Liver (tissue), 9 donors: ENCODE measurements around the gene TMEM63C. TPM values are rescaled to one million over a fixed set of nuclear protein-coding genes. Genes with fewer than 3 reads are reported as not detected.

Experiments
- DNase-seq: peaks from one replicate; pipeline ENCODE4 v3.0.0-alpha.2; 2017; ENCODE audit warnings: low spot score
- H3K27ac ChIP-seq, 2 donors: one replicate each; pipeline ENCODE4 v1.7.0; 2013; ENCODE audit warnings: inconsistent platforms in 2 of 2, low read length in 2 of 2, control low read depth in 1 of 2, low read depth in 1 of 2, mild to moderate bottlenecking in 1 of 2
- H3K27me3 ChIP-seq, 4 donors: one replicate each; pipeline versions ENCODE4 v1.6.1 to v1.7.0; 2013; ENCODE audit warnings: low read length in 3 of 4, inconsistent platforms in 1 of 4, mild to moderate bottlenecking in 1 of 4, moderate library complexity in 1 of 4; ENCODE audit not compliant: control insufficient read depth in 4 of 4, insufficient read depth in 4 of 4
- H3K36me3 ChIP-seq, 4 donors: one replicate each; pipeline versions ENCODE4 v1.6.1 to v1.7.0; 2013; ENCODE audit warnings: low read length in 3 of 4, mild to moderate bottlenecking in 3 of 4, low read depth in 1 of 4, moderate library complexity in 1 of 4; ENCODE audit not compliant: control insufficient read depth in 4 of 4, insufficient read depth in 3 of 4
- H3K4me1 ChIP-seq, 4 donors: one replicate each; pipeline versions ENCODE4 v1.6.1 to v1.7.0; 2013; ENCODE audit warnings: low read length in 3 of 4, mild to moderate bottlenecking in 3 of 4, moderate library complexity in 1 of 4; ENCODE audit not compliant: control insufficient read depth in 4 of 4, insufficient read depth in 4 of 4
- H3K4me3 ChIP-seq, 3 donors: one replicate each; pipeline versions ENCODE4 v1.6.1 to v1.7.0; 2013; ENCODE audit warnings: low read length in 3 of 3, control low read depth in 1 of 3, low read depth in 1 of 3, mild to moderate bottlenecking in 1 of 3
- H3K9ac ChIP-seq, 2 donors: one replicate each; pipeline ENCODE4 v1.7.0; 2013; ENCODE audit warnings: low read length in 2 of 2, mild to moderate bottlenecking in 2 of 2, moderate library complexity in 2 of 2, control low read depth in 1 of 2, low read depth in 1 of 2
- H3K9me3 ChIP-seq, 4 donors: one replicate each; pipeline versions ENCODE4 v1.6.1 to v1.7.0; 2013; ENCODE audit warnings: low read length in 3 of 4; ENCODE audit not compliant: control insufficient read depth in 4 of 4
- ATF3 ChIP-seq: IDR thresholded peaks from 2 replicates; pipeline ENCODE4 v1.6.1; 2016; ENCODE audit warnings: antibody characterized with exemption
- CTCF ChIP-seq: fragments of 150-350 bp; IDR thresholded peaks from 2 replicates; pipeline ENCODE4 v1.5.1; 2017; ENCODE audit warnings: improper control_type of control experiment, low read depth, low read length; ENCODE audit not compliant: missing input control
- EGR1 ChIP-seq, 2 donors: IDR thresholded peaks; 2 replicates each; pipeline ENCODE4 v1.6.1; 2016 to 2018; ENCODE audit warnings: antibody characterized with exemption in 2 of 2, low read depth in 2 of 2
- FOXA1 ChIP-seq: IDR thresholded peaks from 2 replicates; pipeline ENCODE4 v1.6.1; 2016; ENCODE audit warnings: antibody characterized with exemption
- FOXA2 ChIP-seq: IDR thresholded peaks from 2 replicates; pipeline ENCODE4 v1.6.1; 2016; ENCODE audit warnings: antibody characterized with exemption
- GABPA ChIP-seq, 2 donors: IDR thresholded peaks in 1 of 2; conservative IDR thresholded peaks in 1 of 2; 2 replicates each; pipeline ENCODE4 v1.6.1; 2016; ENCODE audit warnings: antibody characterized with exemption in 2 of 2, mild to moderate bottlenecking in 1 of 2, moderate library complexity in 1 of 2
- HNF4A ChIP-seq, 2 donors: conservative IDR thresholded peaks; 2 replicates each; pipeline ENCODE4 v1.6.1; 2016; ENCODE audit warnings: antibody characterized with exemption in 2 of 2, mild to moderate bottlenecking in 2 of 2
- HNF4G ChIP-seq: IDR thresholded peaks from 2 replicates; pipeline ENCODE4 v1.6.1; 2016; ENCODE audit warnings: antibody characterized with exemption
- JUND ChIP-seq, 2 donors: IDR thresholded peaks; 2 replicates each; pipeline ENCODE4 v1.6.1; 2016; ENCODE audit warnings: antibody characterized with exemption in 2 of 2
- MAX ChIP-seq: IDR thresholded peaks from 2 replicates; pipeline ENCODE4 v1.6.1; 2016; ENCODE audit warnings: antibody characterized with exemption
- NR2F2 ChIP-seq: IDR thresholded peaks from 2 replicates; pipeline ENCODE4 v1.6.1; 2016; ENCODE audit warnings: antibody characterized with exemption
- RAD21 ChIP-seq, 2 donors: IDR thresholded peaks; 2 replicates each; pipeline ENCODE4 v1.6.1; 2016; ENCODE audit warnings: antibody characterized with exemption in 2 of 2, mild to moderate bottlenecking in 2 of 2
- REST ChIP-seq: IDR thresholded peaks from 2 replicates; pipeline ENCODE4 v1.6.1; 2016; ENCODE audit warnings: antibody characterized with exemption, mild to moderate bottlenecking
- RXRA ChIP-seq, 2 donors: IDR thresholded peaks; 2 replicates each; pipeline ENCODE4 v1.6.1; 2017 to 2018; ENCODE audit warnings: antibody characterized with exemption in 2 of 2, mild to moderate bottlenecking in 1 of 2
- TAF1 ChIP-seq: conservative IDR thresholded peaks from 2 replicates; pipeline ENCODE4 v1.6.1; 2016; ENCODE audit warnings: antibody characterized with exemption, mild to moderate bottlenecking
- YY1 ChIP-seq: IDR thresholded peaks from 2 replicates; pipeline ENCODE4 v1.6.1; 2016; ENCODE audit warnings: antibody characterized with exemption, mild to moderate bottlenecking
- ZBTB33 ChIP-seq: IDR thresholded peaks from 2 replicates; pipeline ENCODE4 v1.6.1; 2016; ENCODE audit warnings: antibody characterized with exemption
- WGBS: extraction: QIAGEN DNeasy Blood & Tissue Kit; methylation state at CpG from one replicate; pipeline ENCODE4 v1.1.7; 2013; 5-methylcytosine and 5-hydroxymethylcytosine counted together
- polyA plus RNA-seq, 2 donors: library from polyadenylated mRNA; stranded (reverse) in 1 of 2; unstranded in 1 of 2; fragments of 200-250 nt in 1 of 2; fragments of >200 nt in 1 of 2; fragmentation: Nextera tagmentation in 1 of 2; extraction: Ambion mirVana in 1 of 2; gene quantifications; one replicate each; pipeline versions ENCODE4 v1.2.1 to v1.2.3, GENCODE V29; 2013 to 2015
- total RNA-seq, 2 donors: library from RNA; depleted of rRNA; stranded (reverse); fragments of >200 nt; gene quantifications; one replicate each; pipeline ENCODE4 v1.2.3, GENCODE V29; 2014
- donor health status: healthy.
- donor health status: healthy.
- donor health status: healthy.
- donor health status: healthy.
- donor health status: healthy.

TMEM63C gene
- total and polyA plus RNA-seq, 4 donors: 0.13 to 1.6 (median 0.25) TPM; not detected in 1

- no peak overlapping the region for H3K9ac ChIP-seq
- no peak for TF ChIP-seq RXRA (IDR thresholded peaks at IDR 0.05)
- TF ChIP-seq ZBTB33: no peak
- no peak for TF ChIP-seq TAF1
- no peak for TF ChIP-seq REST
- no peak for TF ChIP-seq HNF4A (conservative IDR thresholded peaks at IDR 0.05)
- TF ChIP-seq HNF4G: no peak
- TF ChIP-seq ATF3: no peak
- peaks cover 0 to 2% (median 1%) of the 10 kb centered on the region in 4 donors for H3K27me3 ChIP-seq
- H3K9me3 ChIP-seq: no peaks in the 10 kb centered on the region
- no peak overlapping the region for H3K4me3 ChIP-seq
- H3K4me1 ChIP-seq: peaks cover 0 to 1% (median under 1%) of the 10 kb centered on the region in 4 donors
- no peak overlapping the region for H3K27ac ChIP-seq
- H3K36me3 ChIP-seq: no peaks in the 10 kb centered on the region
- DNase-seq: no peak
- 78% methylated on average over 7 of the region's 7 CpGs for WGBS
Observed at GRCh38 chr14:77214216-77214615, 32.6 kb downstream of the TMEM63C start.

- H3K27ac ChIP-seq: no peak overlapping the region
- WGBS: 69% methylated on average over 3 of the region's 3 CpGs
- H3K9me3 ChIP-seq: no peaks in the 10 kb centered on the region
- DNase-seq: no peak
- no peaks in the 10 kb centered on the region for H3K36me3 ChIP-seq
- no peak overlapping the region for H3K4me3 ChIP-seq
- peaks cover 0 to 2% (median 1%) of the 10 kb centered on the region in 4 donors for H3K27me3 ChIP-seq
- peaks cover 0 to 12% (median 5%) of the 10 kb centered on the region in 4 donors for H3K4me1 ChIP-seq
- TF ChIP-seq HNF4A (conservative IDR thresholded peaks at IDR 0.05): no peak
- TF ChIP-seq NR2F2: no peak
- TF ChIP-seq RXRA (IDR thresholded peaks at IDR 0.05): no peak
- TF ChIP-seq TAF1: no peak
- no peak for TF ChIP-seq REST
- TF ChIP-seq JUND (IDR thresholded peaks at IDR 0.05): no peak
- no peak for TF ChIP-seq CTCF
- no peak for TF ChIP-seq GABPA (IDR thresholded peaks at IDR 0.05 in 1 of 2, conservative IDR thresholded peaks at IDR 0.05 in 1 of 2)
- TF ChIP-seq HNF4G: no peak
- no peak for TF ChIP-seq MAX
- TF ChIP-seq FOXA2: no peak
- no peak for TF ChIP-seq EGR1 (IDR thresholded peaks at IDR 0.05; ENCODE audit: low read depth in 2 of 2)
- TF ChIP-seq RAD21 (IDR thresholded peaks at IDR 0.05): no peak
- TF ChIP-seq ZBTB33: no peak
- TF ChIP-seq YY1: no peak
- no peak for TF ChIP-seq FOXA1
- H3K9ac ChIP-seq: no peak overlapping the region
Observed at GRCh38 chr14:77217551-77217950, 36.0 kb downstream of the TMEM63C start.
